Measurements from ENCODE around the gene YPEL2. TPM values are rescaled to one million over a fixed set of nuclear protein-coding genes. Genes with fewer than 3 reads are reported as not detected.

Gene YPEL2
- total and polyA plus RNA-seq, 2 donors (not counting 3 experiments of a cell fraction or from before 2014, with no cell fraction given) = 36.5 to 66.8 TPM

DNA sequence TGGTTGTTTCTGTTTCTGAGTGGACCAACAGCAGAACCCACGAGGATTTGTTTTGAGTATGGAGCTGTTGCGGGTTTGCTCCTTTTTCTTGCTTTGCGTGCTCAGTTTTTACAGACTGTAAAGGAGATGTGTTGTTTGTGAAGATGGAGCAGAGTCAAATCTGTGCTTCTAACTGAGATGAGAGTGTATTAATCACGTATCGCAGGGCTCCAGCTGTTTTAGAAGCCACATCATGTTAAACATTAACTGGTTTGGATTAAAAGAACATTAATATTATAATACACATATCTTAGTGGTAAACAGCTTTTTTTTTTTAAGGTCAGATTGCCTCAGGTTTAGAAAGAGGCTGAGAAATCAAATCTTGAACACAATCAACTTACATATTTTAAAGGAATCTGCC, 69.4 kb downstream of the YPEL2 start:
- no peak overlapping the region for H3K4me3 ChIP-seq (replicated peaks in 1 of 3; ENCODE audit: insufficient read depth in 1 of 3, low read depth in 1 of 3, low read length in 3 of 3)
- ChIA-PET POLR2A (interaction anchor here (0.6 kb wide), 1 partner anchor 9 kb away, joined by 3 read pairs; no protein-coding TSS in a partner anchor), CTCF (interaction anchor here (1.3 to 1.7 kb wide), 4 partner anchors 24 to 71 kb away, joined by 3 to 5 read pairs (median 4); no protein-coding TSS in a partner anchor)
- peaks cover 7 to 37% of the 10 kb centered on the region in 2 experiments for H3K36me3 ChIP-seq (ENCODE audit: control insufficient read depth in 2 of 2, extremely low read depth in 1 of 2, insufficient read depth in 2 of 2, low read length in 2 of 2)
- H3K4me2 ChIP-seq (ENCODE audit: insufficient read depth, low read length) = no peak overlapping the region
- H3K9me1 ChIP-seq (replicated peaks; ENCODE audit: control insufficient read depth, extremely low read depth, insufficient read depth, low read length) = no peaks in the 10 kb centered on the region
- H3K27ac ChIP-seq (ENCODE audit: insufficient read depth, low read depth, low read length) = no peak overlapping the region
- no TSS peak for BruUV-seq (replicated peaks)
- H3K79me2 ChIP-seq (ENCODE audit: control insufficient read depth, insufficient read depth, low read length) = no peaks in the 10 kb centered on the region
- intact Hi-C loops (cut with micrococcal nuclease) = no loop called here
- DNase-seq (ENCODE audit: low read depth, low spot score) = no peak
- TF ChIP-seq EZH2 (IDR thresholded peaks at IDR 0.05; ENCODE audit: borderline replicate concordance, low read depth, low read length, severe bottlenecking) = no peak
- no peak for TF ChIP-seq MYC (IDR thresholded peaks at IDR 0.05; ENCODE audit: low read depth, low read length)
- TF ChIP-seq, protein P1, sequence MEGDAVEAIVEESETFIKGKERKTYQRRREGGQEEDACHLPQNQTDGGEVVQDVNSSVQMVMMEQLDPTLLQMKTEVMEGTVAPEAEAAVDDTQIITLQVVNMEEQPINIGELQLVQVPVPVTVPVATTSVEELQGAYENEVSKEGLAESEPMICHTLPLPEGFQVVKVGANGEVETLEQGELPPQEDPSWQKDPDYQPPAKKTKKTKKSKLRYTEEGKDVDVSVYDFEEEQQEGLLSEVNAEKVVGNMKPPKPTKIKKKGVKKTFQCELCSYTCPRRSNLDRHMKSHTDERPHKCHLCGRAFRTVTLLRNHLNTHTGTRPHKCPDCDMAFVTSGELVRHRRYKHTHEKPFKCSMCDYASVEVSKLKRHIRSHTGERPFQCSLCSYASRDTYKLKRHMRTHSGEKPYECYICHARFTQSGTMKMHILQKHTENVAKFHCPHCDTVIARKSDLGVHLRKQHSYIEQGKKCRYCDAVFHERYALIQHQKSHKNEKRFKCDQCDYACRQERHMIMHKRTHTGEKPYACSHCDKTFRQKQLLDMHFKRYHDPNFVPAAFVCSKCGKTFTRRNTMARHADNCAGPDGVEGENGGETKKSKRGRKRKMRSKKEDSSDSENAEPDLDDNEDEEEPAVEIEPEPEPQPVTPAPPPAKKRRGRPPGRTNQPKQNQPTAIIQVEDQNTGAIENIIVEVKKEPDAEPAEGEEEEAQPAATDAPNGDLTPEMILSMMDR (IDR thresholded peaks at IDR 0.05; ENCODE audit: extremely low read depth in 1 of 2, insufficient read depth in 1 of 2, low read depth in 1 of 2, low read length in 2 of 2) = no peak
- TF ChIP-seq, protein P2, sequence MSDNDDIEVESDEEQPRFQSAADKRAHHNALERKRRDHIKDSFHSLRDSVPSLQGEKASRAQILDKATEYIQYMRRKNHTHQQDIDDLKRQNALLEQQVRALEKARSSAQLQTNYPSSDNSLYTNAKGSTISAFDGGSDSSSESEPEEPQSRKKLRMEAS (IDR thresholded peaks at IDR 0.05; ENCODE audit: insufficient read depth, insufficient read length) = no peak
- H4K20me1 ChIP-seq (replicated peaks; ENCODE audit: control insufficient read depth, extremely low read depth, insufficient read depth, low read length) = no peaks in the 10 kb centered on the region
- dilution Hi-C loops (cut with MboI; ENCODE audit: extremely low pct_ligation_motif_present, low sequenced_read_pairs) = no loop called here
- no peak overlapping the region for H2AFZ ChIP-seq (ENCODE audit: low read depth, low read length)
- H3K9me3 ChIP-seq (replicated peaks; ENCODE audit: control insufficient read depth, insufficient read depth, low read length) = no peaks in the 10 kb centered on the region
- H3K9ac ChIP-seq (replicated peaks; ENCODE audit: extremely low read depth, insufficient read depth, low read length) = no peak overlapping the region
- no peak for FAIRE-seq
- no peaks in the 10 kb centered on the region for H3K4me1 ChIP-seq (ENCODE audit: control insufficient read depth, extremely low read depth, insufficient read depth, low read length)
- no peaks in the 10 kb centered on the region for H3K27me3 ChIP-seq (ENCODE audit: control insufficient read depth in 2 of 2, insufficient read depth in 2 of 2, low read length in 2 of 2)

DNA sequence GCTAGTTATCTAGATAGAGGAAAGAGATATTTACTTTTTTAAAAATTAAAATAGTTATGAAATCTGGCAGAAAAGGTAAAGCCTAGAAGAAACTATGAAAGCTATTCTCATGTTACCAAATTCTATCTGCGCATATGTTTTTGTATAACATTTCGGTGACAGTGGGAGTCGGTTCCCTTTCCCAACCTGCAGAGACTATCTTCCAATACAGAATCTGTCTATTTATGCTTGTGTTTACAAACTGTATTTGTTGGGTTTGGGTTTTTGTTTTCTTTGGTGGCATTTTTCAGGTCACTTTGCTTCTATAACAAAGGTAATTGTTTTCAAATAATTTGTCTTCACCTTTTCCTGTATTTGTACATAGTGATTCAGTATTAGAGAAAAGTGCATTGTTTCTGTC, 69.8 kb downstream of the YPEL2 start:
- intact Hi-C loops (cut with micrococcal nuclease) = no loop called here
- H4K20me1 ChIP-seq (replicated peaks; ENCODE audit: control insufficient read depth, extremely low read depth, insufficient read depth, low read length) = no peaks in the 10 kb centered on the region
- no peak for FAIRE-seq
- no peak for DNase-seq (ENCODE audit: low read depth, low spot score)
- BruUV-seq (replicated peaks) = no TSS peak
- H3K36me3 ChIP-seq (ENCODE audit: control insufficient read depth in 2 of 2, extremely low read depth in 1 of 2, insufficient read depth in 2 of 2, low read length in 2 of 2) = peaks cover 7 to 36% of the 10 kb centered on the region in 2 experiments
- H3K9ac ChIP-seq (replicated peaks; ENCODE audit: extremely low read depth, insufficient read depth, low read length) = no peak overlapping the region
- ChIA-PET POLR2A (interaction anchor here (0.6 kb wide), 1 partner anchor 10 kb away, joined by 3 read pairs; no protein-coding TSS in a partner anchor), CTCF (interaction anchor here (1.3 to 1.7 kb wide), 4 partner anchors 24 to 72 kb away, joined by 3 to 5 read pairs (median 4); no protein-coding TSS in a partner anchor)
- H3K4me3 ChIP-seq (replicated peaks in 1 of 3; ENCODE audit: insufficient read depth in 1 of 3, low read depth in 1 of 3, low read length in 3 of 3) = no peak overlapping the region
- dilution Hi-C loops (cut with MboI; ENCODE audit: extremely low pct_ligation_motif_present, low sequenced_read_pairs) = no loop called here
- H3K79me2 ChIP-seq (ENCODE audit: control insufficient read depth, insufficient read depth, low read length) = no peaks in the 10 kb centered on the region
- no peaks in the 10 kb centered on the region for H3K4me1 ChIP-seq (ENCODE audit: control insufficient read depth, extremely low read depth, insufficient read depth, low read length)
- no peaks in the 10 kb centered on the region for H3K27me3 ChIP-seq (ENCODE audit: control insufficient read depth in 2 of 2, insufficient read depth in 2 of 2, low read length in 2 of 2)
- no peak overlapping the region for H3K27ac ChIP-seq (ENCODE audit: insufficient read depth, low read depth, low read length)
- no peaks in the 10 kb centered on the region for H3K9me3 ChIP-seq (replicated peaks; ENCODE audit: control insufficient read depth, insufficient read depth, low read length)
- no peak overlapping the region for H3K4me2 ChIP-seq (ENCODE audit: insufficient read depth, low read length)
- TF ChIP-seq, protein P2 (IDR thresholded peaks at IDR 0.05; ENCODE audit: insufficient read depth, insufficient read length) = no peak
- TF ChIP-seq POLR2AphosphoS5 (IDR thresholded peaks at IDR 0.05; ENCODE audit: insufficient read depth, low read depth, low read length) (no peak), EZH2 (IDR thresholded peaks at IDR 0.05; ENCODE audit: borderline replicate concordance, low read depth, low read length, severe bottlenecking) (no peak), POLR2A (IDR thresholded peaks at IDR 0.05; ENCODE audit: low read depth, low read length) (no peak), GATA2 (IDR thresholded peaks at IDR 0.05; ENCODE audit: insufficient read depth, insufficient read length, low read depth, low read length) (no peak), FOS (IDR thresholded peaks at IDR 0.05; ENCODE audit: borderline replicate concordance, insufficient read depth, low read length) (no peak), MYC (IDR thresholded peaks at IDR 0.05; ENCODE audit: low read depth, low read length) (no peak)
- TF ChIP-seq, protein P1 (IDR thresholded peaks at IDR 0.05; ENCODE audit: extremely low read depth in 1 of 2, insufficient read depth in 1 of 2, low read depth in 1 of 2, low read length in 2 of 2) = no peak
- no peak overlapping the region for H2AFZ ChIP-seq (ENCODE audit: low read depth, low read length)
- H3K9me1 ChIP-seq (replicated peaks; ENCODE audit: control insufficient read depth, extremely low read depth, insufficient read depth, low read length) = no peaks in the 10 kb centered on the region
